ENCODE measurements around the gene LPO. TPM values are rescaled to one million over a fixed set of nuclear protein-coding genes. Genes with fewer than 3 reads are reported as not detected.

The LPO gene
- total and polyA plus RNA-seq, 9 of the 15 experiments (the other 6 are each of a cell fraction or from before 2014, with no cell fraction given) = 0.07 to 0.11 TPM; not detected in 7

DNA sequence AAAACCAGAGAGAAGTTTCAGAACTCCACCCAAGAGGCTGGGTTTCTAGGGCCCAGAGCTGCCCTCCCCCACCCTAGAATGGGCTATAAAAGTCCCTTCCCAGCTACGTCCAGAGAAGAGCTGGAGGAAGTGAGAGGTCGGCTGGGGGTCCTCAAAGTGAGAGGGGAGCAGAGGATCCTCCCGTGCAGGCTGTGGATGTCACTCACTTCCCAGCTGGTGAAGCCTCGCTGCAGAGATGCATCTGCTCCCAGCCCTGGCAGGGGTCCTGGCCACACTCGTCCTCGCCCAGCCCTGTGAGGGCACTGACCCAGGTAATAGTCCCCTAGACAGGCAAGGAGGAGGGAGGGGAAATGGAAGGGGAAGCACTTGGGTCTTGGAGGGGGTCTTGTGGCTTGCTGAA, 45.8 kb upstream of the LPO start, which contains the start of gene EPX (continued):
- TF ChIP-seq, protein P1, sequence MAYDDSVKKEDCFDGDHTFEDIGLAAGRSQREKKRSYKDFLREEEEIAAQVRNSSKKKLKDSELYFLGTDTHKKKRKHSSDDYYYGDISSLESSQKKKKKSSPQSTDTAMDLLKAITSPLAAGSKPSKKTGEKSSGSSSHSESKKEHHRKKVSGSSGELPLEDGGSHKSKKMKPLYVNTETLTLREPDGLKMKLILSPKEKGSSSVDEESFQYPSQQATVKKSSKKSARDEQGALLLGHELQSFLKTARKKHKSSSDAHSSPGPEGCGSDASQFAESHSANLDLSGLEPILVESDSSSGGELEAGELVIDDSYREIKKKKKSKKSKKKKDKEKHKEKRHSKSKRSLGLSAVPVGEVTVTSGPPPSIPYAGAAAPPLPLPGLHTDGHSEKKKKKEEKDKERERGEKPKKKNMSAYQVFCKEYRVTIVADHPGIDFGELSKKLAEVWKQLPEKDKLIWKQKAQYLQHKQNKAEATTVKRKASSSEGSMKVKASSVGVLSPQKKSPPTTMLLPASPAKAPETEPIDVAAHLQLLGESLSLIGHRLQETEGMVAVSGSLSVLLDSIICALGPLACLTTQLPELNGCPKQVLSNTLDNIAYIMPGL (CRISPR knock-in tag; IDR thresholded peaks at IDR 0.05) = no peak
- TF ChIP-seq SMAD2 (IDR thresholded peaks at IDR 0.05; ENCODE audit: low read depth, low read length) = no peak
- no peak for TF ChIP-seq TAL1 (IDR thresholded peaks at IDR 0.05)
- TF ChIP-seq CSDE1 (IDR thresholded peaks at IDR 0.05) = no peak
- TF ChIP-seq, protein P2, sequence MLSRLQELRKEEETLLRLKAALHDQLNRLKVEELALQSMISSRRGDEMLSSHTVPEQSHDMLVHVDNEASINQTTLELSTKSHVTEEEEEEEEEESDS (CRISPR knock-in tag; IDR thresholded peaks at IDR 0.05) = no peak
- no peak for TF ChIP-seq POLR2AphosphoS2 (IDR thresholded peaks at IDR 0.05; ENCODE audit: low read length)
- TF ChIP-seq CXXC5 (CRISPR knock-in tag; IDR thresholded peaks at IDR 0.05) = no peak
- no peak for TF ChIP-seq ZFPM2 (CRISPR knock-in tag; IDR thresholded peaks at IDR 0.05)
- TF ChIP-seq, protein P3, sequence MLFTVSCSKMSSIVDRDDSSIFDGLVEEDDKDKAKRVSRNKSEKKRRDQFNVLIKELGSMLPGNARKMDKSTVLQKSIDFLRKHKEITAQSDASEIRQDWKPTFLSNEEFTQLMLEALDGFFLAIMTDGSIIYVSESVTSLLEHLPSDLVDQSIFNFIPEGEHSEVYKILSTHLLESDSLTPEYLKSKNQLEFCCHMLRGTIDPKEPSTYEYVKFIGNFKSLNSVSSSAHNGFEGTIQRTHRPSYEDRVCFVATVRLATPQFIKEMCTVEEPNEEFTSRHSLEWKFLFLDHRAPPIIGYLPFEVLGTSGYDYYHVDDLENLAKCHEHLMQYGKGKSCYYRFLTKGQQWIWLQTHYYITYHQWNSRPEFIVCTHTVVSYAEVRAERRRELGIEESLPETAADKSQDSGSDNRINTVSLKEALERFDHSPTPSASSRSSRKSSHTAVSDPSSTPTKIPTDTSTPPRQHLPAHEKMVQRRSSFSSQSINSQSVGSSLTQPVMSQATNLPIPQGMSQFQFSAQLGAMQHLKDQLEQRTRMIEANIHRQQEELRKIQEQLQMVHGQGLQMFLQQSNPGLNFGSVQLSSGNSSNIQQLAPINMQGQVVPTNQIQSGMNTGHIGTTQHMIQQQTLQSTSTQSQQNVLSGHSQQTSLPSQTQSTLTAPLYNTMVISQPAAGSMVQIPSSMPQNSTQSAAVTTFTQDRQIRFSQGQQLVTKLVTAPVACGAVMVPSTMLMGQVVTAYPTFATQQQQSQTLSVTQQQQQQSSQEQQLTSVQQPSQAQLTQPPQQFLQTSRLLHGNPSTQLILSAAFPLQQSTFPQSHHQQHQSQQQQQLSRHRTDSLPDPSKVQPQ (CRISPR knock-in tag; IDR thresholded peaks at IDR 0.05; ENCODE audit: borderline replicate concordance) = no peak
- TF ChIP-seq, protein P4, sequence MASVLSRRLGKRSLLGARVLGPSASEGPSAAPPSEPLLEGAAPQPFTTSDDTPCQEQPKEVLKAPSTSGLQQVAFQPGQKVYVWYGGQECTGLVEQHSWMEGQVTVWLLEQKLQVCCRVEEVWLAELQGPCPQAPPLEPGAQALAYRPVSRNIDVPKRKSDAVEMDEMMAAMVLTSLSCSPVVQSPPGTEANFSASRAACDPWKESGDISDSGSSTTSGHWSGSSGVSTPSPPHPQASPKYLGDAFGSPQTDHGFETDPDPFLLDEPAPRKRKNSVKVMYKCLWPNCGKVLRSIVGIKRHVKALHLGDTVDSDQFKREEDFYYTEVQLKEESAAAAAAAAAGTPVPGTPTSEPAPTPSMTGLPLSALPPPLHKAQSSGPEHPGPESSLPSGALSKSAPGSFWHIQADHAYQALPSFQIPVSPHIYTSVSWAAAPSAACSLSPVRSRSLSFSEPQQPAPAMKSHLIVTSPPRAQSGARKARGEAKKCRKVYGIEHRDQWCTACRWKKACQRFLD (CRISPR knock-in tag; IDR thresholded peaks at IDR 0.05) = no peak

All from K562 (cell line).